HAP-1 (cell line): ENCODE data around the gene PCDHGA10.
"Not testable (repeated sequence)": the region's sequence is repeated elsewhere in the genome, so short reads cannot be mapped to it uniquely, and the experiment has no call there.

ENCODE experiments used
- DNase-seq, 2 experiments: peaks; one replicate each; pipeline ENCODE4 v3.0.0-alpha.2; 2016 to 2020; ENCODE audit warnings: low spot score in 2 of 2
- H3K27me3 ChIP-seq: fragments of 250-450 bp; sonication (Bioruptor Pico); 2 replicates; pipeline ENCODE4 v1.5.1; 2020; ENCODE audit warnings: low read depth, mild to moderate bottlenecking, moderate library complexity
- H3K36me3 ChIP-seq: fragments of 250-450 bp; sonication (Bioruptor Pico); replicated peaks from 2 replicates; pipeline ENCODE4 v1.5.1; 2020; ENCODE audit warnings: mild to moderate bottlenecking
- H3K4me1 ChIP-seq: fragments of 250-450 bp; sonication (Bioruptor Pico); 2 replicates; pipeline ENCODE4 v1.5.1; 2020; ENCODE audit warnings: mild to moderate bottlenecking
- H3K4me3 ChIP-seq: fragments of 250-450 bp; sonication (Bioruptor Pico); 2 replicates; pipeline ENCODE4 v1.5.1; 2020; ENCODE audit warnings: mild to moderate bottlenecking, moderate library complexity
- H3K9me3 ChIP-seq: fragments of 250-450 bp; sonication (Bioruptor Pico); 2 replicates; pipeline ENCODE4 v1.5.1; 2020; ENCODE audit warnings: mild to moderate bottlenecking, moderate library complexity
- in situ Hi-C: fragments of 300-500 bp; cut with MboI; formaldehyde crosslinking; loops from 3 replicates; pipeline ENCODE4 v1.14.3; 2020; ENCODE audit warnings: low sequenced_read_pairs, inconsistent platforms, mixed read lengths

The PCDHGA10 gene

GRCh38 chr5:141422742-141423291, 10.0 kb downstream of the PCDHGA10 start:
- Histone ChIP-seq H3K36me3 (no peaks in the 10 kb centered on the region), H3K4me3 (no peak overlapping the region), H3K27me3 (no peaks in the 10 kb centered on the region), H3K4me1 (no peaks in the 10 kb centered on the region), H3K9me3 (no peaks in the 10 kb centered on the region; the same call in 1 of the 2 replicates)
- DNase-seq = no peak
- in situ Hi-C loops = no loop called here

GRCh38 chr5:141427783-141428426, 15.1 kb downstream of the PCDHGA10 start:
- in situ Hi-C loops = no loop called here
- H3K4me3 ChIP-seq = no peak overlapping the region
- DNase-seq = no peak
- no peaks in the 10 kb centered on the region for H3K27me3 ChIP-seq
- H3K4me1 ChIP-seq = no peaks in the 10 kb centered on the region
- H3K36me3 ChIP-seq = no peaks in the 10 kb centered on the region
- no peaks in the 10 kb centered on the region for H3K9me3 ChIP-seq

GRCh38 chr5:141430332-141431113, 17.7 kb downstream of the PCDHGA10 start, which contains the start of gene PCDHGA12:
TSS of gene PCDHGA12 (plus strand) at chr5:141430507. CDS start at chr5:141430760, 253 bp downstream.
- Histone ChIP-seq H3K4me3 (no peak within 1 kb of the TSS), H3K9me3 (no peaks in the 10 kb centered on the region), H3K27me3 (no peaks in the 10 kb centered on the region), H3K36me3 (no peaks in the 10 kb centered on the region), H3K4me1 (no peaks in the 10 kb centered on the region)
- DNase-seq = no peak
- in situ Hi-C loops = no loop called here

- Histone ChIP-seq H3K4me3 (no peak overlapping the region), H3K36me3 (no peaks in the 10 kb centered on the region), H3K9me3 (no peaks in the 10 kb centered on the region), H3K4me1 (no peaks in the 10 kb centered on the region), H3K27me3 (no peaks in the 10 kb centered on the region)
- in situ Hi-C loops = no loop called here
- DNase-seq = no peak
Measured at GRCh38 chr5:141431286-141431685, 18.5 kb downstream of the PCDHGA10 start.

GRCh38 chr5:141432308-141432707, 19.5 kb downstream of the PCDHGA10 start:
- H3K4me1 ChIP-seq, in situ Hi-C loops, DNase-seq: not testable (repeated sequence)

GRCh38 chr5:141432726-141433125, 19.9 kb downstream of the PCDHGA10 start:
- H3K4me1 ChIP-seq, H3K9me3 ChIP-seq, H3K27me3 ChIP-seq, H3K36me3 ChIP-seq, in situ Hi-C loops, H3K4me3 ChIP-seq, DNase-seq: not testable (repeated sequence)

More at GRCh38 chr5:141432308-141432707, 19.5 kb downstream of the PCDHGA10 start:
- not testable (repeated sequence) for H3K4me3 ChIP-seq, H3K27me3 ChIP-seq, H3K9me3 ChIP-seq, H3K36me3 ChIP-seq

GRCh38 chr5:141434006-141434405, 21.2 kb downstream of the PCDHGA10 start:
- Histone ChIP-seq H3K27me3 (no peaks in the 10 kb centered on the region), H3K9me3 (no peaks in the 10 kb centered on the region), H3K4me3 (no peak overlapping the region), H3K4me1 (no peaks in the 10 kb centered on the region), H3K36me3 (no peaks in the 10 kb centered on the region)
- in situ Hi-C loops = no loop called here
- no peak for DNase-seq

- in situ Hi-C loops = no loop called here
- Histone ChIP-seq H3K9me3 (no peaks in the 10 kb centered on the region), H3K36me3 (no peaks in the 10 kb centered on the region), H3K27me3 (no peaks in the 10 kb centered on the region), H3K4me3 (no peak overlapping the region), H3K4me1 (no peaks in the 10 kb centered on the region)
- DNase-seq = no peak
Measured at GRCh38 chr5:141437221-141437620, 24.4 kb downstream of the PCDHGA10 start.

- in situ Hi-C loops = no loop called here
- H3K27me3 ChIP-seq = no peaks in the 10 kb centered on the region
- no peaks in the 10 kb centered on the region for H3K36me3 ChIP-seq
- DNase-seq = no peak
- no peak overlapping the region for H3K4me3 ChIP-seq
- no peaks in the 10 kb centered on the region for H3K4me1 ChIP-seq
- H3K9me3 ChIP-seq = no peaks in the 10 kb centered on the region
Measured at GRCh38 chr5:141439411-141440141, 26.8 kb downstream of the PCDHGA10 start.

GRCh38 chr5:141440341-141440740, 27.6 kb downstream of the PCDHGA10 start:
- H3K27me3 ChIP-seq = no peaks in the 10 kb centered on the region
- in situ Hi-C loops = no loop called here
- H3K36me3 ChIP-seq = no peaks in the 10 kb centered on the region
- no peaks in the 10 kb centered on the region; the same call in 1 of the 2 replicates for H3K4me1 ChIP-seq
- DNase-seq = no peak
- no peaks in the 10 kb centered on the region for H3K9me3 ChIP-seq
- no peak overlapping the region for H3K4me3 ChIP-seq

- Histone ChIP-seq H3K36me3 (no peaks in the 10 kb centered on the region), H3K27me3 (no peaks in the 10 kb centered on the region), H3K9me3 (no peaks in the 10 kb centered on the region), H3K4me1 (no peaks in the 10 kb centered on the region; the same call in 1 of the 2 replicates), H3K4me3 (no peak overlapping the region)
- in situ Hi-C loops = no loop called here
- DNase-seq = no peak
Measured at GRCh38 chr5:141441571-141442170, 28.9 kb downstream of the PCDHGA10 start.

GRCh38 chr5:141465351-141465750, 52.6 kb downstream of the PCDHGA10 start:
- Histone ChIP-seq H3K4me1 (no peaks in the 10 kb centered on the region), H3K4me3 (no peak overlapping the region), H3K9me3 (no peaks in the 10 kb centered on the region), H3K36me3 (no peaks in the 10 kb centered on the region), H3K27me3 (no peaks in the 10 kb centered on the region)
- in situ Hi-C loops = no loop called here
- DNase-seq = no peak
